CD4-positive, alpha-beta T cell treated with Interleukin-15 for 1 hour (primary cell): Measurements from ENCODE around the gene KATNAL1.

Source experiments
- DNase-seq: peaks from one replicate; pipeline ENCODE4 v3.0.0-alpha.2; 2020

KATNAL1 gene

DNA sequence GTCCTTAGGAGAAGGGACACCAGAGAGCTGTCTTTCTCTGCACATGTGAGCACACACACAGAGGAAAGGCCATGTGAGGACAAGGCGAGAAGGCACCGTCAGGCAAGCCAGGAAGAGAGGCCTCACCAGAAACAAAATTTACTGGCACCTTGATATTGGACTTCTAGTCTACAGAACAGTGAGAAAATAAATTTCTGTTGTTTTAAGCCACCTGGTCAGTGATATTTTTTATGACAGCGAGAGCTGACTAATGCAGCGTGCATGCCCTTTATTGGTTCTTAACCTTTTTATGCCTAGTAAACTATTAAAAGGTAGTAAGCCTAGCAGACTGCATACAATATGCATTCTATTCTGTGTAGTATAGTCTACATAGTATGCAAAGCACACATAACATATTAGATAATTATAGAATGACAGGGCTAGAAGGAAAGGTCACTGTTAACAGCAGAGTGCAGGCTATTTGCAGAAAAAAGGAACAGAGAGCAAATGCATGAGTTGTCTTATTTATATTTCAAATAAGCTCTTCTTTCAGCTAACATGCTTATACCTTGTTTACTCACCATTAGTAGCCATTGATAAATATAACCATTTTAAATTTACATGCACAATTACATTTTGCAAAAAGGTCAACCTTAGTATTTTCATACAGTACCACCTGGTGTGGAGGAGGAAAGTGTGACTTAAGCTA, 25.2 kb upstream of the KATNAL1 start:
- no peak for DNase-seq

DNA sequence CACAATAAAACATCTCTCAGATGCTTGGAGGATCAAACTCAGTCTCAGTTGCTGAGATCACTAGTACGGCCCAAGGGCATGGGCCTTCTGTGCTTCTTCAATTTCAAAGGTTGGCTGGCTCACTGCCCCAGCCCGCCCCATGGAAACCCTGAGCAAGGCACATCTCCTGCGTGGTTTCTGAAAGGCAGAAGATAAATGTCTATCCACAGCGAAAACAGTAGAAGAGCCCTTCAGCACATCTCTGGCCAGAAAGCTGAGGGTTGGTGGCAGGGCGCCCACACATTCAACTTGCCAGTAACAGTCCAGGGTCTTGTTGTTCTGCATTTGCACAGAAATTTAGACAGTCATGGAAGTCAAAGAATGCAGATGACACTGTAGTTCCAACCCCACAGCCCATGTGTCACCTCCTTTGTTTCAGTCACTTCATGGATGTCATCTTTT, 24.0 kb upstream of the KATNAL1 start:
- no peak for DNase-seq

- no peak for DNase-seq
Measured at GRCh38 chr13:30329009-30329585, 21.7 kb upstream of the KATNAL1 start.

DNA sequence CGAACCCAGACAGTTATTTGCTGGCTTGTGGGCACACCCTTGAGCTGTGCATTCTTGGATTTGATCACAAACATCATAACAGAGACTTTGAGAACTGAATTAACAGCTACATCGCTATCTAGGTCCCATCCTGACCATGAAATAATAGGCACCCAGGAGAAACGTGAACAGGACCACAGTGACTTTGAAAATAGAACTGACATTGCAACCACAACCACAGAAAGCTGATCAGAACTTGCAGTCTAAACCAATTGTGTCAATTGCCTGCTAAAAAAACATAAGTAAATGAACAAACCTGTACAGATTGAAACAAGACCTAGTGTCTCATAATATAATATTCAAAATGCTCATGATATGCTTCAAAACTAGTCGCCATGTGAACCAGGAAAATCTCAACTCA, 18.3 kb upstream of the KATNAL1 start:
- no peak for DNase-seq

- no peak for DNase-seq
Measured at GRCh38 chr13:30323524-30323923, 16.2 kb upstream of the KATNAL1 start.

- no peak for DNase-seq
Measured at GRCh38 chr13:30322428-30322827, 15.1 kb upstream of the KATNAL1 start.

DNA sequence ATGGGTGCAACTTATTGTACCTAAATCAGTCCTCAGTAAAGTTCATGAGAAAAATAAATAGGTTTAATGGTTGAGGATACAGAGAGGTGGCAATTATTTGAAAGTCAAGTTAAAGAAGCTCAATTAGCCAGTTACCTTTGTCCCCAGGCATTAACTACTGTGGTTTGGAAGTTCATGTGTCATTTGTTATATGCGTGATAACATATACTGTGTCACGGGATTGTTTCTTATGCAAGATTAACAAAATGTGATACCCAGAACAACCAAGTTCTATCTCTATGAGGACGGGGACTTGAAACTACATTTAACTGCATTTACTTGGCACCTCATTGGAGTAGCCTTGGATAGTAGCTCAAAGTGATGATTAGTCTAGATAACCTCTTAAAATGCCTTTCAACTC, 13.9 kb upstream of the KATNAL1 start:
- no peak for DNase-seq

DNA sequence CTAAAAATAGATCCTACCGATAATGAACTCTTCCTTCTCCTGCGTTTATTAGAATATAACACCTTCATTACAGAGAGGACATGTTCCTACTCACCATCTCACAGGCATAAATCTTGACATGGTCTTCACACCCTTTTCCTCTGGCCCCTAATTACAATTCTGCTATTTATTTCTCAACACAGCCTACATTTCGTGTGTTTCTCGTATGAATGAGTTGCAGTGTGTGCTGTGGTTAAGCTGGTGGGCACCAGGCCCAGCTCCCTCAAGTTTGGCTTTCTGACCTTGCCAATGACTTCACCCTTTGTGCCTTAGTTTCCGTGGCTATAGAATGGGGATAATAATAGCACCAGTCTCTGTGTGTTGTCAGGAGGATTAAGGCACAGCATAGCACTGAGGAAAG, 12.3 kb upstream of the KATNAL1 start:
- no peak for DNase-seq

- DNase-seq, result no peak
Measured at GRCh38 chr13:30319130-30319529, 11.8 kb upstream of the KATNAL1 start.

GRCh38 chr13:30318026-30318425, 10.7 kb upstream of the KATNAL1 start:
- DNase-seq, result no peak

- DNase-seq, result no peak
Measured at GRCh38 chr13:30314562-30314961, 7.2 kb upstream of the KATNAL1 start.

DNA sequence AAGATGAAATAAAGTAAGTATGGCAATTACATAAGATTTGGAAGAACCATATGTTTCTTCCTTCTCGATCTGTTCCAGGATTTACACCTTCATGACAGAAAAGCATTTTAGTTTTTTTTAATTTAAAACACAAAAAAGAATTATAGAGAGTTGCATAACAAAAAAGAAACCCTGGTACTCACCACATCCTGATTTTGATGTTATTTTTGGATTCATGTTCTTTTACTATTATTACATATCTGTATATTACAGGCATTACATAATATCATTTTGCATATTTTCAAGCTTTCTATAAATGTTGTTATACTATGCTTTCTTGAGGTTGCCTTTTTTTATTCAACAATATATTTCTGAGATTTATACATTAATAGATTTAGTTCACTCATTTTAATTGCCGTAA, 6.7 kb upstream of the KATNAL1 start:
- no peak for DNase-seq

- DNase-seq, result no peak
Measured at GRCh38 chr13:30313311-30313710, 6.0 kb upstream of the KATNAL1 start.

GRCh38 chr13:30312904-30313303, 5.6 kb upstream of the KATNAL1 start:
- DNase-seq, result no peak

DNA sequence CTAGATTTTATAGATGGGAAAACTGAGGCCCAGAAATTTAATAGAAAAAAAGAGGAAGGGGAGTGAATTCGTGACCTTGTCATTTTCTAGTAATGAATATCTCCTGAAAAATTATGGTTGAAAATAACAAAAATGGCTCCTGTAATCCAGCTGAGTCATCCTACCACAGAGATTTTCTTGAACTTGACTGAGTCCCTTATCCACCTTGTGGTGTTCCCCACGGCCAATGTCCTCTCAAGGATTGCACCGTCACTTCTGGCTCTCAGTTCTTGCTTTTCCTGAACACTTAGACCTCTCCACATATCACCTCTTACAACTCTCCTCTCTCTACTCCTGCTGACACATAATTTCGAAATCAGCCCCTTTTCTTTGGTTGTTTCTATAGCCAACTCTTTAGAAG, 1.2 kb upstream of the KATNAL1 start:
- DNase-seq, result no peak

- DNase-seq, result no peak
Measured at GRCh38 chr13:30307971-30308290, 580 bp upstream of the KATNAL1 start.

DNA sequence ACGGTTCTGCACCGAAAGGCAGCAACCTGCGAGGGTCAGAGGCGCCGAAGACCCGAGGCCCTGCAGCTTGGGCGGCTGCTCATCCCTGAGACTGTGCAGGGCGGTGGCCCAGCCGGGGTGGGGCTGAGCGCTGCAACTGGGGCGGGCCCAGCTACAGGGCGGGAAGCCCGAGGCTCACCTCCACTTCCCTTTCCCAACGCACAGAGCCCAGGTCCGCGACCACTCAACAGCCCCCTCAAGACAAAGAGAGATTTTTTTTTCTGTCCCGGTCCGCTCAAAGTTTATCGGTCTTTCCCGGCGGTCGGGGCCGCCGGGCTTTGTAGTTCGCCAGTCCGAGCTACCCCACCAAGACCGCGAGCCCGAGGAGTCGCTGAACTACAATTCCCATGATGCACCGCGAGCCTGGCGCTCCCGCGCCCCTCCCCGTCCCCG, 573 bp downstream of the KATNAL1 start:
- peak; percentile 90 for DNase-seq

- no peak for DNase-seq
Measured at GRCh38 chr13:30305456-30305970, 1.8 kb downstream of the KATNAL1 start.

- no peak for DNase-seq
Measured at GRCh38 chr13:30303269-30303668, 4.1 kb downstream of the KATNAL1 start.

DNA sequence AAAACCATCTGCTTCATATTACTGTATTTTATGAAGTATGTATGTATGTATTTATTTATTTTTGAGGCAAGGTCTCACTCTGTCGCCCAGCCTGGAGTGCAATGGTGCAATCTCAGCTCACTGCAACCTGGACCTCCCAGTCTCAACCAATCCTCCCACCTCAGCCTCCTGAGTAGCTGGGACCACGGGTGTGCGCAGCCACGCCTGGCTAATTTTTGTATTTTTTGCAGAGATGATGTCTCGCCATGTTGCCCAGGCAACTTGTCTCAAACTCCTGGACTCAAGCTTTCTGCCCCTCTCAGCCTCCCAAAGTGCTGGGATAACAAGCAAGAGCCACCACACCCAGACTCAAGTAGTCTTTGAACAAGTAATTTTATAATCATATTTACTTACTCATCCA, 5.5 kb downstream of the KATNAL1 start:
- DNase-seq, result no peak

DNA sequence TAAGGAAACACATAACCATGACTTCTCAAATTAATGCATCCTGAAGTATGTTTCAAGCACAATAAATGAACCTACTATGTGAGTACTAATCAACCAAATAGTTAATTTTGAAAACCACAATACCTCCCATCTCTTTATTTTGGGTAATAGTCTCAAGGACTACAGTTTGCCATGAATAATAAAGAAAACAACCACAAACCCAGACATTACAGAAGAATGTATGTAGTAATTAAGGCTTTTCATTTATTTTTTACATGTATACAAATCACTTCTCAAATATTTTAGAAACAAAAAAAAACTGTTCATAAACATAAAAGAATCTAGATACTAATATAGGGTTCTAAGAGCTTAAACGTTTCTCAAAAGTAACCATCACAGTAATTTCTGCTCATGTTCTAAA, 6.8 kb downstream of the KATNAL1 start:
- no peak for DNase-seq

DNA sequence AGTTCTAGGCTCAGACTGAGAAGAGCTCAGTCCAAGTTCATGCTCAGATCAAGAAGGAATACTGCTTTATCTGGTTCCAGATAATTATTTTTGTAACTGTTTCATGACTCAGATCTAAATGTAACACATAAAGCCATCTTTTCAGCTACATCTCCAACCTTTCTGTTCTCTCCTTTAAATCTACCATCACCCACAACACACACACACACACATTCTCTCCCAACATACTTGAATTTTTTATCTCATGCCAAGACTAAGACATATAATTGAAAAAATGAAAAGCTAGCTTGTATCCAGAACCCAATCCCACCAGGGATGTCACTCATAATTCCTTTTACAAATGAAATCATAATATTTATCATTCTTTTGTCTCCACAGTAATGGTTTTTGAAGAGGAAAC, 7.6 kb downstream of the KATNAL1 start:
- no peak for DNase-seq

DNA sequence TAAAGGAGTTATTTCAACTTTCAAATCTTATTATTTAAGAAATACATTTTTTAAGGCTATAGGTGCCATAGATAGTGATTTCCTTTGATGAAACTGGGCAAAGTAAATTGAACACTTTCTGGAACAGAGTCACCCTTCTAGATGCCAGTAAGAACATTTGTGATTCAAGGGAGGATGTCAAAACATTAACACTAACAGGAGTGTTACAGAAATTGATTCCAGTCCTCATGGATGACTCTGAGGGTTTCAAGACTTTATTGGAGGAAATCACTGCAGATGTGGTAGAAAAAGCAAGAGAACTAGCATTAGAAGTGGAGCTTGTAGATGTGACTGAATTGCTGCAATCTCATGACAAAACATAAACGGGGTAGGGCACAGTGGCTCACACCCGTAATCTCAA, 12.2 kb downstream of the KATNAL1 start:
- DNase-seq, result no peak

GRCh38 chr13:30294004-30294403, 13.3 kb downstream of the KATNAL1 start:
- DNase-seq, result no peak

- no peak for DNase-seq
Measured at GRCh38 chr13:30292325-30292724, 15.0 kb downstream of the KATNAL1 start.
